Measurements from ENCODE around the gene SULT1C4.
"Not testable (repeated sequence)": the region's sequence is repeated elsewhere in the genome, so short reads cannot be mapped to it uniquely, and the experiment has no call there.

Gene SULT1C4

GRCh38 chr2:108413711-108414095 lies 35.9 kb downstream of the SULT1C4 start:
- DNase-seq (ENCODE audit: low read depth): no peak

DNA sequence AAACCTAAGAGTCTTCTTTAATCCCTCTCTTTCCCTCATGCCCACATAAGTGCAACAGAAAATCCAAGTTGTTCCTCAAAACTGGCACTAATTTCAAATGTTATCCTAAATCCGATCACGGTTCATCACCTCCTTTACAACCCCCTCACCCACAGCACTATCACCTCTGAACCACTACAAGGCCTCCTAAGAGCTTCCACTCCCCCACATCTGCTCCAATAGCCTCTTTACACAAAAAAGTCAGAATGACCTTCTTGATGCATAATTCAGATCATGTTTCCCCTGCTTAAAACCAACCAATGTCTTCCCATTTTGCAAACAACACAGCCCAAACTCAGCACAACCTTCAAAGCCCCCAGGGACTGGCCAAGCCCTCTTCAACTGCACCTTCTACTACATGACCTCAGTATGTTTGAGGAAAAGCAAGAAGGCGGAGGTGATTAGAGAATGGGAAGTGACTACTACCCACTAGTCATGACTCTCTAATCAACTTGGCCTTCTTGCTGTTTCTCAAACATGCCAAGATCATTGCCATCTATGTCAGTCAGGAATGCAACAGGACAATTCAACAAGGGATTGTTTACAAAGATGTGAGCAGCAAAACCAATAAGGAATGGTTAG lies 36.6 kb downstream of the SULT1C4 start:
- no peak for DNase-seq (ENCODE audit: low read depth)

DNA sequence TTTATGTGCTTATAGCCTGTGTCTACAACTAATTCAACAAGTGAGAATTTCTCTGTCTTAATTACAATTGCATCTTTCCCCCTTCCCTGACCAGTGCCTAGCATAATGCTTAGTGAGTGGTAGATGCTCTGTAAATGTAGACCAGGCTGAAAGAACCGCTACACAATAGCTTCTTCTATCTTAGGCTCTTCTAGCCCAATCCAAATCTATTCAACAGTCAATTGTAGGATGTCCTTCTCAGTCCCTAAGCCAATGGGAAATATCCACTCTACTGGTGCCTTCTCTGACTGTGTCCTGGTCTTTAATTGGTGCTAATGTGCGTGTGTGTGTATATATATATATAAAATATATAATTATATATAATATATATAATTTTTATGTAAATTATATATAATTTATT lies 37.2 kb downstream of the SULT1C4 start:
- no peak for DNase-seq (ENCODE audit: low read depth)

GRCh38 chr2:108417254-108417653 lies 39.5 kb downstream of the SULT1C4 start:
- no peak for DNase-seq (ENCODE audit: low read depth)

DNA sequence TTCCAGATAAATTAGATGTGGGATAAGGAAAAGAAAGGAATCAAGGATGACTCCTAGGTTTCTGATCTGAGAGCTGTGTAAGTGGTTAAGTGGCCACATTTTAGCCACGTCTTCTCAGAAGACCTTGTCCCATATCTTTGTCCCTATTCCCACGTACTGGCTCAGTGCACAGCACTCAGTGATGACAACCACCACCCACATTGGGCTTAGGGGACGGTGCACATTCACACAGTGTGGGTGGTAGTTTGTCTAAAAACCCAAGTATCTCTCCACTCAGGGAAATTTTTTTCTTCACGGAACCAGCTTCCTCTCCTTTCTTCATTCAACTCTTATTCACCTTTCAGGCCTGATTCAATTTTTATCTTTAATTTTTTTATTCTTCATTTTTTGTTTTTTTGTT lies 40.7 kb downstream of the SULT1C4 start:
- no peak for DNase-seq (ENCODE audit: low read depth)

DNA sequence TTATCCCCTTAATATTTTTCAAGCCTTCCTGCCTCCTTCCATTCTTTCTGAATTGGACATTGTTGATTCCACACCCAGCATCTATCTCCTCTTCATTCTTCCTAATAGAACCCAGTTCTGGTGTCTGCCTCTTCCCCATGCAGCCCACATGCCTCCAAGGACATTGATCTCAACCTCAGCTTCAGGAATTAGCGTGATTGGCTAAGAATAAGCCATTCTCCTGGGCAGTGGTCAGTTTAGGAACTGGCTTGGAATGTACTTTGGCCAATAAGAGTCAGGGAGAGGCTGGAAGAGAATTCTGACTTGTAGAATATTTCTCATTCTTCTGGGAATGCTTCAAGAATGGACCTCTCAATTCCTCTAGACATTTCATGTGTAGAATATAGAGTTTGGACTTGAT lies 45.3 kb downstream of the SULT1C4 start:
- no peak for DNase-seq (ENCODE audit: low read depth)

DNA sequence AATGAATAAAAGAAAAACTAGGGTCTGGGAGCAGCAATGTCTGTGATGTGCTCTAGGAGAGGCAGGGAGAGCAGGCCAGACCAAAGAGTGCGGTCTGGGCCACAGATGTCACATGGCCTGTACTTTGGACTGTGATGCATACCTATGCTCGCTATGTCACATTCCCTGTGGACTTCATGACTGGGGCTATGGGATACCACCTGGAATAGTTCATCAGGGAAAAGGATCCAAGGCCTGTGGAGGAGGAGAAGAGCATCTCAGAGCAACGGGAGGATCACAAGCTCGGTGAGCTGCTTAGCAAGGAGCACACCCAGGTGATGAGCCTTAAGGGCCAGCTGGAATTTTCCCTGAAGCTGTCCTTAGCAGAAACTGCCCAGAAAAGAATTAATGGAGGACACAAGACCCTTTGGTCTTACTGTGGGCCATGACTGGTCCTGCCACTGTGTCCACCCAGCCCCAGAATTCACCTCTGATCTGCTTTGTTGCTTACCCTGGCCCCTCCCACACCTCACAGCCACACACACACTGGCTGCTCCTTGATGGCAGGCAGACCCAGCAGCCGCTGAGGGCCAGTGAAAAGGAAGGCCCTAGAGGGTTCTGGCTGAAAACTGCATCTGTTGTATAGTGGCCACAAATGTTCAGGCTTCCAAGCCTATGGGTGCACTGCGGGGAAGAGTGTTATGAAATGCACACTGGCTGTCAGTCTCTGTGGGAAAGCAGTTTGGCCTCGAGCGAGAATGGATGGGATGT lies 45.9 kb downstream of the SULT1C4 start:
- DNase-seq (ENCODE audit: low read depth): no peak

- DNase-seq (ENCODE audit: low read depth): no peak
These were observed 50.7 kb downstream of the SULT1C4 start for GRCh38 chr2:108428286-108429009.

- DNase-seq (ENCODE audit: low read depth): not testable (repeated sequence)
These were observed 57.8 kb downstream of the SULT1C4 start for GRCh38 chr2:108435578-108435977.

GRCh38 chr2:108436976-108437375 lies 59.2 kb downstream of the SULT1C4 start:
- DNase-seq (ENCODE audit: low read depth): no peak
